ENCODE measurements around the gene ESYT2. TPM values are rescaled to one million over a fixed set of nuclear protein-coding genes. Genes with fewer than 3 reads are reported as not detected.

ESYT2 gene
- total and polyA plus RNA-seq, 9 of the 15 experiments (the other 6 are each of a cell fraction or from before 2014, with no cell fraction given), result 5.8 to 86.9 (median 64.7) TPM

GRCh38 chr7:158861004-158861787 is 31.9 kb upstream of the ESYT2 start:
- TSS peak; percentile 1 for BruUV-seq (replicated peaks)
- H3K27me3 ChIP-seq (ENCODE audit: control insufficient read depth in 2 of 2, insufficient read depth in 2 of 2, low read length in 2 of 2), result no peaks in the 10 kb centered on the region
- H2AFZ ChIP-seq (ENCODE audit: low read depth, low read length), result peak overlapping the region; percentile 17; the same call in 1 of the 2 replicates
- ChIA-PET POLR2A (interaction anchor here (0.5 to 2.3 kb wide), 13 partner anchors 9 to 175 kb away, joined by 3 to 9 read pairs (median 3); partner anchors contain the start of gene ESYT2), CTCF (ENCODE audit: low intra/inter-chr PET ratio) (no interaction called here)
- intact Hi-C loops (cut with micrococcal nuclease) (loop anchor here (1.0 kb wide), 1 partner anchor 31 kb away; no protein-coding TSS in a partner anchor), in situ Hi-C loops (cut with MboI) (no loop called here)
- peaks cover 11% of the 10 kb centered on the region; the same call in 1 of the 2 replicates for H3K9me3 ChIP-seq (replicated peaks; ENCODE audit: control insufficient read depth, insufficient read depth, low read depth, low read length)
- no peaks in the 10 kb centered on the region for H4K20me1 ChIP-seq (replicated peaks; ENCODE audit: control insufficient read depth, insufficient read depth, low read length)
- peaks cover 30% of the 10 kb centered on the region for H3K36me3 ChIP-seq (ENCODE audit: control insufficient read depth, insufficient read depth, low read length)
- H3K9me1 ChIP-seq (ENCODE audit: control insufficient read depth, insufficient read depth, low read length), result peaks cover 4% of the 10 kb centered on the region
- peak; percentile 12 for ATAC-seq
- DNase-seq (ENCODE audit: extremely low read depth in 1 of 4, low spot score in 3 of 4), result peak in 2 of 4 experiments; percentile 75 to 91
- H3K79me2 ChIP-seq (ENCODE audit: control insufficient read depth, insufficient read depth, low read length), result peaks cover 85% of the 10 kb centered on the region
- H3K4me2 ChIP-seq (ENCODE audit: insufficient read depth, low read length), result peak overlapping the region; percentile 73
- H3K9ac ChIP-seq (ENCODE audit: insufficient read depth in 1 of 2, low read depth in 2 of 2, low read length in 2 of 2), result peak overlapping the region; percentile 66 to 67; a peak in 3 of 4 replicates
- peaks cover 50 to 63% of the 10 kb centered on the region in 2 experiments for H3K4me1 ChIP-seq (replicated peaks in 1 of 2; ENCODE audit: control insufficient read depth in 2 of 2, insufficient read depth in 2 of 2, low read length in 2 of 2)
- peak overlapping the region; percentile 97 for H3K27ac ChIP-seq (ENCODE audit: extremely low read depth, low read depth, low read length)
- peak overlapping the region; percentile 21 for H3K4me3 ChIP-seq
- 32% methylated on average over 15 of the region's 15 CpGs for WGBS (ENCODE audit: insufficient coverage, low coverage, missing lambda C conversion rate)
- FAIRE-seq, result peak; percentile 67
- TF ChIP-seq ATF1 (CRISPR knock-in tag; IDR thresholded peaks at IDR 0.05), result no peak
- peak; percentile 70 for TF ChIP-seq ATF1 (tag; IDR thresholded peaks at IDR 0.05)
- TF ChIP-seq TAF9B (IDR thresholded peaks at IDR 0.05; ENCODE audit: partially characterized antibody), result no peak
- no peak for TF ChIP-seq ZNF143 (CRISPR knock-in tag; IDR thresholded peaks at IDR 0.05)
- peak; percentile 72; the same call in 1 of the 2 replicates for TF ChIP-seq HDAC2 (IDR thresholded peaks at IDR 0.05)
- TF ChIP-seq PCBP2 (IDR thresholded peaks at IDR 0.05; ENCODE audit: low read depth, low read length, poor library complexity, severe bottlenecking), result no peak
- TF ChIP-seq HNRNPUL1 (IDR thresholded peaks at IDR 0.05; ENCODE audit: low read length), result no peak
- no peak for TF ChIP-seq MBD2 (IDR thresholded peaks at IDR 0.05; ENCODE audit: borderline replicate concordance, low read depth)
- TF ChIP-seq NFIX (CRISPR knock-in tag; IDR thresholded peaks at IDR 0.05; ENCODE audit: low read depth), result no peak
- no peak for TF ChIP-seq NFE2L1 (tag; IDR thresholded peaks at IDR 0.05; ENCODE audit: borderline replicate concordance, low read depth)
- no peak for TF ChIP-seq ZNF175 (CRISPR knock-in tag; IDR thresholded peaks at IDR 0.05; ENCODE audit: low read depth)
- no peak; the same call in 1 of the 2 replicates for TF ChIP-seq JUND (IDR thresholded peaks at IDR 0.05; ENCODE audit: borderline replicate concordance, low read depth, low read length)
- peak; percentile 12; the same call in 1 of the 3 replicates for TF ChIP-seq JUND (tag; IDR thresholded peaks at IDR 0.05; ENCODE audit: borderline replicate concordance, low read depth, low read length)
- TF ChIP-seq ZFP30 (CRISPR knock-in tag; IDR thresholded peaks at IDR 0.05; ENCODE audit: borderline replicate concordance), result no peak
- TF ChIP-seq NR2C1 (IDR thresholded peaks at IDR 0.05), result no peak
- no peak for TF ChIP-seq NR2C1 (tag; IDR thresholded peaks at IDR 0.05)
- TF ChIP-seq MAFF (IDR thresholded peaks at IDR 0.05; ENCODE audit: low read length), result no peak
- no peak; a peak in 1 of 4 replicates for TF ChIP-seq RAD21 (CRISPR knock-in tag; conservative IDR thresholded peaks at IDR 0.05 in 1 of 2, IDR thresholded peaks at IDR 0.05 in 1 of 2)
- TF ChIP-seq RBM17 (IDR thresholded peaks at IDR 0.05; ENCODE audit: borderline replicate concordance, low read depth, low read length), result no peak
- peak; percentile 74 for TF ChIP-seq MTA2 (IDR thresholded peaks at IDR 0.05; ENCODE audit: low read depth)
- TF ChIP-seq HMG20B (CRISPR knock-in tag; IDR thresholded peaks at IDR 0.05), result no peak
- TF ChIP-seq ZNF668 (CRISPR knock-in tag; IDR thresholded peaks at IDR 0.05), result no peak
- TF ChIP-seq C11orf30 (IDR thresholded peaks at IDR 0.05; ENCODE audit: low read depth), result no peak
- no peak for TF ChIP-seq ZFP36 (IDR thresholded peaks at IDR 0.05; ENCODE audit: low read depth, low read length, partially characterized antibody)
- TF ChIP-seq RBM34 (IDR thresholded peaks at IDR 0.05; ENCODE audit: borderline replicate concordance, insufficient read depth, low read length), result no peak

All from K562 (cell line).